ENCODE data around the gene PATE3. TPM values are rescaled to one million over a fixed set of nuclear protein-coding genes. Genes with fewer than 3 reads are reported as not detected.

PATE3 gene
- total RNA-seq (2021; fragmentation: NEBNext Ultra II Directional; extraction: Animal tissue kit (Norgen Biotek cat#: 25700)): not detected in 2 replicates
- not detected in 2 replicates for polyA plus RNA-seq (2011; rRNA removed)
- polyA plus RNA-seq (2011; cell fraction: cytosol; rRNA removed): not detected
- not detected for polyA plus RNA-seq (2011; cell fraction: nucleus; rRNA removed)
- polyA plus RNA-seq (2012, experiment 1 of 2): not detected in 4 replicates
- polyA plus RNA-seq (2012, experiment 2 of 2): not detected
- not detected for polyA plus RNA-seq (2013, experiment 1 of 2)
- polyA plus RNA-seq (2013, experiment 2 of 2): not detected
- polyA minus RNA-seq (2011; rRNA and poly(A)+ RNA removed): not detected in 2 replicates
- polyA minus RNA-seq (2011; cell fraction: cytosol; rRNA and poly(A)+ RNA removed): not detected
- not detected for polyA minus RNA-seq (2011; cell fraction: nucleus; rRNA and poly(A)+ RNA removed)
- long read RNA-seq, experiment 1: 0 reads
- long read RNA-seq, experiment 2: 0 reads

GRCh38 chr11:125787827-125788226 lies at the start of gene PATE3:
Gene PATE3, plus strand, starts transcription at chr11:125788127. Its CDS starts 25 bp downstream, at chr11:125788152.
- no peak within 1 kb of the TSS for H3K9ac ChIP-seq (replicated peaks in 1 of 4; ENCODE audit: extremely low read depth in 1 of 4, low read depth in 3 of 4, low read length in 3 of 4)
- H3K4ac ChIP-seq (replicated peaks; ENCODE audit: insufficient read length, low read depth, low read length): no peak within 1 kb of the TSS
- H3K36me3 ChIP-seq (ENCODE audit: control insufficient read depth in 2 of 4, insufficient read depth in 4 of 4, low read length in 3 of 4): no peaks in the 10 kb centered on the region
- no peak within 1 kb of the TSS for H4K8ac ChIP-seq (ENCODE audit: extremely low read depth, insufficient read depth, low read length)
- no peaks in the 10 kb centered on the region for H3K79me1 ChIP-seq (ENCODE audit: low read depth, low read length)
- H3K4me3 ChIP-seq (ENCODE audit: extremely low read depth in 1 of 4, insufficient read depth in 2 of 4, low read depth in 3 of 4, low read length in 4 of 4): no peak within 1 kb of the TSS
- H4K5ac ChIP-seq (ENCODE audit: insufficient read length, low read depth, low read length): no peak within 1 kb of the TSS
- H2BK15ac ChIP-seq (ENCODE audit: low read length): no peak within 1 kb of the TSS
- no peak for FAIRE-seq
- H3K56ac ChIP-seq (replicated peaks; ENCODE audit: insufficient read length, low read depth, low read length): no peak within 1 kb of the TSS
- no peaks in the 10 kb centered on the region for H3K23me2 ChIP-seq (ENCODE audit: low read depth, low read length)
- H3K27me3 ChIP-seq (replicated peaks in 1 of 4; ENCODE audit: control insufficient read depth in 3 of 4, extremely low read depth in 1 of 4, insufficient read depth in 3 of 4, low read length in 3 of 4): no peaks in the 10 kb centered on the region
- POLR2A ChIA-PET (ENCODE audit: partially characterized antibody): no interaction called here
- H2BK20ac ChIP-seq (ENCODE audit: low read length): no peak within 1 kb of the TSS
- H3K79me2 ChIP-seq (ENCODE audit: control insufficient read depth in 1 of 2, insufficient read depth in 2 of 2, low read length in 2 of 2): no peaks in the 10 kb centered on the region
- WGBS, 2 experiments (ENCODE audit: extremely low coverage in 1 of 2, insufficient coverage in 1 of 2, insufficient read length in 1 of 2, insufficient replicate concordance in 2 of 2, low coverage in 1 of 2, low lambda C conversion rate in 2 of 2, missing lambda C conversion rate in 1 of 2): 65% methylated on average over 2 of the region's 2 CpGs; no CpG with 5 or more reads in 1 of the 2 experiments
- no peak within 1 kb of the TSS for H2BK5ac ChIP-seq (ENCODE audit: low read depth, low read length)
- no peak within 1 kb of the TSS for H3K27ac ChIP-seq (ENCODE audit: low read depth, low read length)
- no peak within 1 kb of the TSS for H2BK12ac ChIP-seq (ENCODE audit: low read depth, low read length)
- no peak within 1 kb of the TSS for H3K4me2 ChIP-seq (ENCODE audit: insufficient read depth in 1 of 2, low read depth in 2 of 2, low read length in 2 of 2)
- H2BK120ac ChIP-seq (replicated peaks; ENCODE audit: low read depth, low read length): no peak within 1 kb of the TSS
- H4K91ac ChIP-seq (replicated peaks; ENCODE audit: insufficient read length, low read length): no peak within 1 kb of the TSS
- no peak within 1 kb of the TSS for H3K23ac ChIP-seq (ENCODE audit: insufficient read length)
- H2AK5ac ChIP-seq (ENCODE audit: low read depth, low read length): no peak within 1 kb of the TSS
- H4K20me1 ChIP-seq (replicated peaks in 1 of 2; ENCODE audit: control insufficient read depth in 1 of 2, insufficient read depth in 2 of 2, low read length in 2 of 2): no peaks in the 10 kb centered on the region
- DNase-seq (ENCODE audit: low read depth in 1 of 2, low spot score in 2 of 2): no peak
- H3K14ac ChIP-seq (ENCODE audit: insufficient read length): no peak within 1 kb of the TSS
- H3K9me3 ChIP-seq (ENCODE audit: insufficient read depth in 2 of 2, low read depth in 1 of 2, low read length in 1 of 2): no peaks in the 10 kb centered on the region
- no peak within 1 kb of the TSS for H3K18ac ChIP-seq (ENCODE audit: extremely low read depth, low read length)
- H2AFZ ChIP-seq (ENCODE audit: low read length): no peak within 1 kb of the TSS
- CTCF ChIA-PET (ENCODE audit: partially characterized antibody): interaction anchor here (1.0 kb wide), 1 partner anchor 65 kb away, joined by 3 read pairs; no protein-coding TSS in a partner anchor
- H3K4me1 ChIP-seq (replicated peaks in 1 of 4; ENCODE audit: control insufficient read depth in 3 of 4, insufficient read depth in 4 of 4, low read length in 3 of 4): no peaks in the 10 kb centered on the region
- no peak for TF ChIP-seq SRF (IDR thresholded peaks at IDR 0.05; ENCODE audit: low read depth, low read length)
- no peak for TF ChIP-seq PHF8 (conservative IDR thresholded peaks at IDR 0.05; ENCODE audit: low read depth, low read length)
- no peak for TF ChIP-seq KDM1A (IDR thresholded peaks at IDR 0.05; ENCODE audit: borderline replicate concordance, low read length)
- TF ChIP-seq RNF2 (IDR thresholded peaks at IDR 0.05; ENCODE audit: borderline replicate concordance, low read depth, low read length, missing control alignments, poor library complexity, severe bottlenecking): no peak
- no peak for TF ChIP-seq ATF3 (IDR thresholded peaks at IDR 0.05; ENCODE audit: insufficient read depth, low read depth, low read length)
- no peak for TF ChIP-seq CTCF (IDR thresholded peaks at IDR 0.05; ENCODE audit: control extremely low read depth in 1 of 3, insufficient read depth in 1 of 3, low read depth in 1 of 3, low read length in 3 of 3)
- no peak for TF ChIP-seq CBX5 (IDR thresholded peaks at IDR 0.05; ENCODE audit: low read depth, low read length)
